Heart left ventricle (tissue), 13 donors: ENCODE results near the gene MRGPRX2.

ENCODE experiments used
- CTCF ChIP-seq, 12 donors: fragments of 200-600 bp; sonication (generic) in 4 of 12; IDR thresholded peaks; one replicate each; pipeline versions ENCODE4 v1.5.0 to v1.8.0; 2018 to 2022; ENCODE audit warnings: antibody characterized with exemption in 12 of 12, mild to moderate bottlenecking in 5 of 12
- POLR2A ChIP-seq, 2 donors: fragments of 450-650 bp; IDR thresholded peaks; one replicate each; pipeline ENCODE4 v1.6.1; 2017; ENCODE audit warnings: antibody characterized with exemption in 2 of 2, mild to moderate bottlenecking in 2 of 2, moderate library complexity in 2 of 2
- donor health status: ischemic (EF 13 %, LVEDD 7.1; RV severe dilation, severe dysfunction).
- donor health status: DM: no; HTN: yes; CAD: no.
- donor health status: DM: no; HTN: no; CAD: no.
- donor health status: ischemic (EF 25% LVEDD 6.9; RV normal size, moderate dysfunction).
- donor health status: ischemic (EF 25% LVEDD 5.7; RV mildly dilated, moderate dysfunction).
- donor health status: ischemic (EF 35%, LVEDD 5.7; RV mildly dilated, moderate dysfunction).
- donor health status: nonischemic (EF 11% LVEDD 7.7; RV severe dilation, severe dysfunction).
- donor health status: DM: yes; HTN: yes; CAD: no.
- donor health status: PGD.
- donor health status: ischemic (EF 29% LVEDD 5.4; RV normal size, mild dysfunction).
- donor health status: nonischemic (EF 23%, LVEDD 6.1; RV moderate dilation, normal function).

- no peak for TF ChIP-seq POLR2A (IDR thresholded peaks at IDR 0.05)
- TF ChIP-seq CTCF (IDR thresholded peaks at IDR 0.05) = no peak
These were observed 33.7 kb downstream of the MRGPRX2 start for GRCh38 chr11:19026862-19027261.
